ENCODE results near the gene TAF5L.

The TAF5L gene

DNA sequence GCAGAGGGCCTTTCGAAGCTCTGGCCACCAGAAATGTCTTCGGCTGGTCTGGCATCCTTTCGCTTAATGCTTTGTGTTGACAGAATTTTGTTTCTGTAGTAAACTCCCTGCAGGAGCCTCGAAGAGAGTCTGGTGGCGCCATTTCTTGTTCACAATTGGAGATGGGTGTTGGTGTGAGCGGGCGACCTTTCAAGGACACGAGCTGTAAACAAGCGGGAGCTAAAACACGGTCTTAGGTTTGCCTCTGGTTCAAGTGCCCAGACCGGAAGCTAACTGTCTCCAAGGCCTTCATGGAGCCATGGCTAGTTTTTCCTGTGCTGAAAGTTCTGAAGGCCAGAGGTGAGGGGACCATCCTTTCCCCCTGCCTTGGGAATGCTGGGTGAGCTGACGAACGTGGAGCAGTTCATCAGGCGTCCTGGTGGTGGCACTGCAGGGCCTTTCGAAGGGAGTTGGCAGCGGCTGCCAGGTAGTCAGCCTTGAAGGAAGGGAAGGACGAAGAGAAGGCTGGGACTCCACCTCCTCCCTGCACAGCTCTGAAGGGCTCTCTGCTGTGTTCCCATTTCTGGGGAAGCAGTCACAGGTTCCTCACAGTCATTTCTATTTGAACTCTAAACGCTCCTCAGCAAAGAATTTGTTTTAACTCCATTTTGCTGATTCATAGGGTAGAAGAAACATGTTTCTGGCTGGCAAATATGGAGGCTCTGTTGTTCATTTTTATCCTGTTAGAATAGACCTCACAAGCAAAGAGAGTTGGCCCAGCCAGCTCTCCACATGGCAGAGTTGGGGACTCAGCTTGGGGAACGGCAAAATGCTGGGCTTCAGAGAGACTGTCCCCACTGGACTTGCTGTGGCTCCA is 35.3 kb upstream of the TAF5L start:
- no peaks in the 10 kb centered on the region for H3K27me3 ChIP-seq (ENCODE audit: control insufficient read depth in 1 of 2, insufficient read depth in 2 of 2, low read length in 2 of 2)
- H3K4me3 ChIP-seq (ENCODE audit: low read length in 2 of 2) = no peak overlapping the region
- H3K36me3 ChIP-seq (ENCODE audit: control insufficient read depth in 2 of 2, insufficient read depth in 2 of 2, low read length in 2 of 2) = peaks cover 8 to 15% of the 10 kb centered on the region in 2 donors
- H3K9ac ChIP-seq (ENCODE audit: low read length in 2 of 2) = no peak overlapping the region
- H3K4me1 ChIP-seq (ENCODE audit: control insufficient read depth, insufficient read depth, low read length) = peaks cover 23% of the 10 kb centered on the region
- no peaks in the 10 kb centered on the region for H3K9me3 ChIP-seq (ENCODE audit: control insufficient read depth in 2 of 2, low read length in 2 of 2)
- H3K27ac ChIP-seq (ENCODE audit: low read length) = no peak overlapping the region

DNA sequence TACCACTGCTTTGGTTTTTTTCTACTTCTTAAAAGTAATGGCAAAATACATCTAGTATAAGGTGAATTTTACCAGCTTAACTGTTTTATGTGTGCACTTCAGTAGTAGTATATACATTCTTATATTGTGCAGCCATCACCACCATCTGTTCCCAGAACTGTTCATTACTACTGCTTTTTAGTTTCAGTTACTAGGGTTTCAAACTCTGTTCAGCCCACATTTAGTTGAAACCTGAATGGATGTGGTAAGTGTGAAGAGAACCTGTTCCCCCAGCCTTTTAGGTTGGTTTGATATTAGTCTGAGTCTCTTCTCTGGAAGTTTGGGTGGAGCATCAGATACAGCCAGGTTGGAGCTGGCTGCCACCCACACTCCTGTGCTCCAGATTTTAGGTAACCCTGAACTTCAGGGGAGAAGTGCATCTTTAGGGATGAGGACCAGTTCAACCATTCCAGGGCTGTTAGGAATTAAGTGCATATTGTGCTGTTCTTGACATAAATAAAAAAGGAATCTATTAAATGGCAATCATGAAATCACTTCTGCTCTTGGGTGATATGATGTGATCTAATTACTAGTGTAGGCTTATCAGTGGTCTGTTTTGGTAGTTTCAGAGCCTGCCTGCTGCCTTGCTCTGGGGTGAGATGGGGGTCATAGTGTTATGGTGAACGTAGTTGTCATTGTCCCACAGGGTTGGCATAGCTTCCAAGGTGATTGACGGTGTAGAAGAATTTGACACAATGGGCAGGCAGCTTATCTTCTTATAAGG is 32.3 kb upstream of the TAF5L start:
- H3K9me3 ChIP-seq (ENCODE audit: control insufficient read depth in 2 of 2, low read length in 2 of 2) = no peaks in the 10 kb centered on the region
- H3K9ac ChIP-seq (ENCODE audit: low read length in 2 of 2) = no peak overlapping the region
- no peaks in the 10 kb centered on the region for H3K27me3 ChIP-seq (ENCODE audit: control insufficient read depth in 1 of 2, insufficient read depth in 2 of 2, low read length in 2 of 2)
- H3K4me1 ChIP-seq (ENCODE audit: control insufficient read depth, insufficient read depth, low read length) = peaks cover 9% of the 10 kb centered on the region
- no peak overlapping the region for H3K4me3 ChIP-seq (ENCODE audit: low read length in 2 of 2)
- no peak overlapping the region for H3K27ac ChIP-seq (ENCODE audit: low read length)
- H3K36me3 ChIP-seq (ENCODE audit: control insufficient read depth in 2 of 2, insufficient read depth in 2 of 2, low read length in 2 of 2) = peaks cover 20 to 22% of the 10 kb centered on the region in 2 donors

DNA sequence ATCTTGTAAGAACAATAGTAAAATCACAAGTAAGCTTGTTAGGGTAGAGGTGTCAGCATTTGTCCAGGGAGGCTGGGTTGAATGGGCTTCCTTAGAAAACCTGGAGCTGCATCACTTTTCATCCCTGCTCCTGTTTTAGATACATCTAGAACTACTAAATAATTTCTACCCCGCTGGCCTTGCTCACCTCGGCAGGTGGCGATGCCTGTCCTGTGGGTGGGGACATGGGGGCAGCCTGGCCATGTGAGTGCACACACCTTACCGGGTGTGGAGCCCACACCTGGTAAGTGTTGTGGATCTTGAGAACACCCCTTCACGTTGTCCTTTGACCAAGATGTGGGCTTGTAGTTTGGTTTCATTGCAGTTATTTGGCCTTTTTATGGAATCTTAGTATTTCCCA is 29.9 kb upstream of the TAF5L start:
- no peaks in the 10 kb centered on the region for H3K9me3 ChIP-seq (ENCODE audit: control insufficient read depth in 2 of 2, low read length in 2 of 2)
- H3K27ac ChIP-seq (ENCODE audit: low read length) = no peak overlapping the region
- no peaks in the 10 kb centered on the region for H3K4me1 ChIP-seq (ENCODE audit: control insufficient read depth, insufficient read depth, low read length)
- no peak overlapping the region for H3K4me3 ChIP-seq (ENCODE audit: low read length in 2 of 2)
- peaks cover 25 to 30% of the 10 kb centered on the region in 2 donors for H3K36me3 ChIP-seq (ENCODE audit: control insufficient read depth in 2 of 2, insufficient read depth in 2 of 2, low read length in 2 of 2)
- H3K9ac ChIP-seq (ENCODE audit: low read length in 2 of 2) = no peak overlapping the region
- no peaks in the 10 kb centered on the region for H3K27me3 ChIP-seq (ENCODE audit: control insufficient read depth in 1 of 2, insufficient read depth in 2 of 2, low read length in 2 of 2)

DNA sequence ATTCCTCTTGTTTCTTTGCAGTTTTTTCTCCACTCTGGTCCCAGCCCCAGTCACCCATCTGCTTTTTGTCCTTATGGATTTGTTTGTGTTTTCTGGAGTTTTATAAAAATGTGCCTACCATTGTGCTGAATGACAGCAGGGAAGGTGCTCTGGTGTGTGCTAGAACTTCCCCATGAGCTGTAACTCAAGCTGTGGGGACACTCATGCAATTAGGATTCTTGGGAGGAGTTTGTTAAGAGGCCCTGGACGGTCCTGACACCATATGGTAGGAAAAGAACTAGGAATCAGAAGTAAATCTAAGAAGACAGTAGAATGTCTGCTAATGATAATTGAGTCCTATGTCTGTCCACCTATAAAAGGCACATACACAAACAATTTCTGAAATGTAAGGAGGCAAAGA is 27.5 kb upstream of the TAF5L start:
- no peak overlapping the region for H3K27ac ChIP-seq (ENCODE audit: low read length)
- peaks cover 22 to 39% of the 10 kb centered on the region in 2 donors for H3K36me3 ChIP-seq (ENCODE audit: control insufficient read depth in 2 of 2, insufficient read depth in 2 of 2, low read length in 2 of 2)
- no peaks in the 10 kb centered on the region for H3K27me3 ChIP-seq (ENCODE audit: control insufficient read depth in 1 of 2, insufficient read depth in 2 of 2, low read length in 2 of 2)
- H3K4me1 ChIP-seq (ENCODE audit: control insufficient read depth, insufficient read depth, low read length) = no peaks in the 10 kb centered on the region
- no peaks in the 10 kb centered on the region for H3K9me3 ChIP-seq (ENCODE audit: control insufficient read depth in 2 of 2, low read length in 2 of 2)
- no peak overlapping the region for H3K9ac ChIP-seq (ENCODE audit: low read length in 2 of 2)
- H3K4me3 ChIP-seq (ENCODE audit: low read length in 2 of 2) = no peak overlapping the region

DNA sequence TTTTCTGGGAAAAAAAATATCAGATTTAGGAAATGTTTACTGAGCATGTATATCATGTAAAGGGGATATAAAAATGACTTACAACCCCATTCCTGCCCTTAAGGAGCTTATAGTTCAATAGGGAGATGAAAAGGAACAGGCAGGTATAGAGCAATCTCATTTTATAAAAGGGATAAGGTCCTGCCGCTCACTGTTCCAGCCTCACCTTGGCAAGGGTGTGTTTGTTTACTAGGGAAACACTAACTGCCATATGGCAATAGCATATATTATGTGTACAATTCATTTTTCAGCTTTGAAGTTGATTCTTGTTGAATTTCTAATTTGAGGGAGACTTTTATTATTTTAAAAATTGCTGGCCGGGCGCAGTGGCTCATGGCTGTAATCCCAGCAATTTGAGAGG is 25.6 kb upstream of the TAF5L start:
- H3K36me3 ChIP-seq (ENCODE audit: control insufficient read depth in 2 of 2, insufficient read depth in 2 of 2, low read length in 2 of 2) = peaks cover 27 to 50% of the 10 kb centered on the region in 2 donors
- no peaks in the 10 kb centered on the region for H3K27me3 ChIP-seq (ENCODE audit: control insufficient read depth in 1 of 2, insufficient read depth in 2 of 2, low read length in 2 of 2)
- H3K9me3 ChIP-seq (ENCODE audit: control insufficient read depth in 2 of 2, low read length in 2 of 2) = no peaks in the 10 kb centered on the region
- no peaks in the 10 kb centered on the region for H3K4me1 ChIP-seq (ENCODE audit: control insufficient read depth, insufficient read depth, low read length)
- H3K4me3 ChIP-seq (ENCODE audit: low read length in 2 of 2) = no peak overlapping the region
- H3K9ac ChIP-seq (ENCODE audit: low read length in 2 of 2) = no peak overlapping the region
- no peak overlapping the region for H3K27ac ChIP-seq (ENCODE audit: low read length)

DNA sequence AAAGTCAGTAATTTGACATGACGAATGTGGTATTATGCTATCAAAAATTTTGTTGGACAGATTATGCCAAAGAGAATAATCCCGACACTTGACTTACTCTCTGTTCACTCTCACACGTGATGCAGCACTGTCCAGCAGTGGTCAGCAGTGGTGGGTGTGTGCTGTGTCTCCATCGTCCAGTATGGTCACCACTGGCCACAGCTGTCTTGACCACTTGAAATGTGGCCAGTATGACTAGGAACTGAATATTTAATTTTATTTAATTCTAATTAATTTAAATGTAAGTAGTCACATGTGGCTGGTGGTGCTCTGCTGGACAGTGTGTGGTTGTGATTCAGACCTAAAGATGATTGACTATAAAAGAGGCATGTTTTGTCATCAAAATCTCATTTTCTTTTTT is 24.1 kb upstream of the TAF5L start:
- H3K27ac ChIP-seq (ENCODE audit: low read length) = no peak overlapping the region
- peaks cover 27 to 58% of the 10 kb centered on the region in 2 donors for H3K36me3 ChIP-seq (ENCODE audit: control insufficient read depth in 2 of 2, insufficient read depth in 2 of 2, low read length in 2 of 2)
- H3K27me3 ChIP-seq (ENCODE audit: control insufficient read depth in 1 of 2, insufficient read depth in 2 of 2, low read length in 2 of 2) = no peaks in the 10 kb centered on the region
- no peaks in the 10 kb centered on the region for H3K4me1 ChIP-seq (ENCODE audit: control insufficient read depth, insufficient read depth, low read length)
- H3K4me3 ChIP-seq (ENCODE audit: low read length in 2 of 2) = no peak overlapping the region
- H3K9ac ChIP-seq (ENCODE audit: low read length in 2 of 2) = no peak overlapping the region
- H3K9me3 ChIP-seq (ENCODE audit: control insufficient read depth in 2 of 2, low read length in 2 of 2) = no peaks in the 10 kb centered on the region

DNA sequence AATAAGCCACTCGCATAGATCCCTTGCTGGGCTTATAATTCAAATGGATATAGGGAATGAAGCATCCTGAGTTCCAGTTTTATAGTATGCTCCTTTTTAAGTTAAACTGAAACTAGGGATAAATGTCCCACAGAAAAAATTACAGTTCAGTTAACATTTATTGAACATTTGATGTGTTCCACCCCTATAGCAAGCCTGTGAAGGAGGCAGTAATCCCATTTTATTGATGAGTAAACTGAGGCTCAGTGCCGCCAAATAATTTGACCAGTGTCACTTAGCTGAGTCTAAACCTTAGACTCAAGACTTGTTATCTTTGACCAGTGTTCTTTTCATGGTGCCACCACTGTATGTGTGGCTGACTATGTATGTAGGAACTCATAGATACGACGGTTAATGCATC is 22.5 kb upstream of the TAF5L start:
- Histone ChIP-seq H3K27me3 (ENCODE audit: control insufficient read depth in 1 of 2, insufficient read depth in 2 of 2, low read length in 2 of 2) (no peaks in the 10 kb centered on the region), H3K9me3 (ENCODE audit: control insufficient read depth in 2 of 2, low read length in 2 of 2) (no peaks in the 10 kb centered on the region), H3K27ac (ENCODE audit: low read length) (no peak overlapping the region), H3K9ac (ENCODE audit: low read length in 2 of 2) (no peak overlapping the region), H3K4me1 (ENCODE audit: control insufficient read depth, insufficient read depth, low read length) (no peaks in the 10 kb centered on the region), H3K36me3 (ENCODE audit: control insufficient read depth in 2 of 2, insufficient read depth in 2 of 2, low read length in 2 of 2) (peaks cover 27 to 58% of the 10 kb centered on the region in 2 donors), H3K4me3 (ENCODE audit: low read length in 2 of 2) (no peak overlapping the region)

DNA sequence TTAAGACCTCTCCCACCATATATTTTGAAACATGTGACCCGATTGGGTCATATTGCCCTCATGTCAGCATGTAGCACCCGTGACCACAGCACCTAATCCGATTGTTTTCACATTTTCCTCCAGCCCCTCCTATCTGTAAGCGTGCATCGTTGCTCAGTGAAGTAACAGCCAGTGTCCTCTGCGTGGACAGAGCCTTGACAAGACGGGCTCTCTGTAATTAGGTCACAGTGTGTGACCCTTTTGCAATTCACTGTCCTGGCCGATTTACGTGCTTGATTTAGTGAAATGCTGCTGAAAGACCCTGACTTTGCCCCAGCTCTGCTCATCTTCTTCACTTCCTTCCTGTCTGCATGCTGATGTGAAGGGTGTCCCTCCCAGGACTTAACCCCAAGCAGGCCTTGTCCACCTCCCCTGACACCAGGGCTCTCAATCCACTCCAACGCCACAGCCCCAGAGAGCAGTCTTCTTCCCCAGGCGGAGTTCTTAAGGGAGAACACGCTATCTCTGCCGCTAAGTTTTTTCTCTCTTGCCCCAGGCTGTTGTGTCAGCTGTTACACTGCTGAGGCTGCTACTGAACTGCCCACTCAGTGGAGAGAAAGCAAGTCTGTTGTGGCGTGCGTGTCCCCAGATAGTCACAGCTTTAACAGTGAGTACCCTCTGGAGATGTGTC is 19.5 kb upstream of the TAF5L start:
- H3K36me3 ChIP-seq (ENCODE audit: control insufficient read depth in 2 of 2, insufficient read depth in 2 of 2, low read length in 2 of 2) = peaks cover 25 to 53% of the 10 kb centered on the region in 2 donors
- H3K9ac ChIP-seq (ENCODE audit: low read length in 2 of 2) = no peak overlapping the region
- H3K4me3 ChIP-seq (ENCODE audit: low read length in 2 of 2) = no peak overlapping the region
- no peaks in the 10 kb centered on the region for H3K4me1 ChIP-seq (ENCODE audit: control insufficient read depth, insufficient read depth, low read length)
- no peaks in the 10 kb centered on the region for H3K9me3 ChIP-seq (ENCODE audit: control insufficient read depth in 2 of 2, low read length in 2 of 2)
- no peak overlapping the region for H3K27ac ChIP-seq (ENCODE audit: low read length)
- H3K27me3 ChIP-seq (ENCODE audit: control insufficient read depth in 1 of 2, insufficient read depth in 2 of 2, low read length in 2 of 2) = no peaks in the 10 kb centered on the region

DNA sequence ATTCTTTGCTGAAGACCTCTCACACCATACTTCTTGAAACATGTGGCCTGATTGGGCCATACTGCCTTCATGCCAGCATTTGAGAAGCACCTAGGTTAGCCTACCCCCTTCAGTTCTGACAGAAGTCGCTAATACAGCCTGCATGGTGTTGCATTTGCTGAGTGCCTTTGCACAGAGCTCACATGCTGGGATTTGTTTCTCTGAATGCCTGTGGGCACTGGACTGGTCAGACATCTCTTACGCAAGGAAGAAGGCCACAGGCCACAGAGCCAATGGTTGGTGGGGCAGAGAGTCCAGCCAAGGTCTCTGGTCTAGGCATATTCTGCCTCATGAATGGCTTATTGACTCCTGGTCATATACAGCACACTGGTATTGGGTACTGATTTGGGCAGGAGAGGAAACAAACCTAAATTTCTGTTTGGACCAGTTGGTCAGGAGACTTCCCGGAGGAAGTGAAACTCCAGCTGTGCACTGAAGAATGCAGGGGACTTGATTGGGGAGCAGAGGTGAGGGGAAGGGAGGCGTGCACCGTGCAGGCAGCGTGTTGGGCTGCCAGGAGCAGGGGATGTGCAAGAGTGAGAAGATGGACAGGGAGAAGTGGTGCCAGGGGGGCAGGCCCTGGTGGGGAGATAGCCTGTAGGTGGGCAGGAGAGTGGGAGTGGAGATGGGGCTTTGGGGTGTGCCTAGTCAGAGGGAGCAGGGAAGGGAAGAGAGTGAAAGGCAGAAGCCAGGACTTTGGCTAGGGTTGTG is 18.2 kb upstream of the TAF5L start:
- no peak overlapping the region for H3K9ac ChIP-seq (ENCODE audit: low read length in 2 of 2)
- peaks cover 24 to 49% of the 10 kb centered on the region in 2 donors for H3K36me3 ChIP-seq (ENCODE audit: control insufficient read depth in 2 of 2, insufficient read depth in 2 of 2, low read length in 2 of 2)
- no peaks in the 10 kb centered on the region for H3K9me3 ChIP-seq (ENCODE audit: control insufficient read depth in 2 of 2, low read length in 2 of 2)
- no peaks in the 10 kb centered on the region for H3K27me3 ChIP-seq (ENCODE audit: control insufficient read depth in 1 of 2, insufficient read depth in 2 of 2, low read length in 2 of 2)
- H3K27ac ChIP-seq (ENCODE audit: low read length) = no peak overlapping the region
- no peak overlapping the region for H3K4me3 ChIP-seq (ENCODE audit: low read length in 2 of 2)
- no peaks in the 10 kb centered on the region for H3K4me1 ChIP-seq (ENCODE audit: control insufficient read depth, insufficient read depth, low read length)

DNA sequence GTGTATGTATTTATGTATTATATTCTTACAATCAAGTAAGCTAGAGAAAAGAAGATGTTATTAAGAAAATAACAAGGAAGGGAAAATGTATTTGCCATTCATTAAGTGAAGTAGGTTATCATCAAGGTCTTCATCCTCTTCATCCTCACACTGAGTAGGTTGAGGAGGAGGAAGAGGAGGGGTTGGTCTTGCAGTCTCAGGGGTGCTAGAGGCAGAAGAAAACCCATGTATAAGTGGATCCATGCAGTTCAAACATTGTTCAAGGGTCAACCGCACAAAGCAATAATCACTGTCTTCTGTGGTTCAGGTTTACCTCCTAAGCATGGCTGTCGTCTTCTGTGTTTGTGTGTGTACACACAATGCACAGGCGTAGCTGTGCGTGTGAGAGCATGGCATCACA is 17.0 kb upstream of the TAF5L start:
- no peak overlapping the region for H3K27ac ChIP-seq (ENCODE audit: low read length)
- H3K4me3 ChIP-seq (ENCODE audit: low read length in 2 of 2) = no peak overlapping the region
- H3K36me3 ChIP-seq (ENCODE audit: control insufficient read depth in 2 of 2, insufficient read depth in 2 of 2, low read length in 2 of 2) = peaks cover 19 to 45% of the 10 kb centered on the region in 2 donors
- H3K27me3 ChIP-seq (ENCODE audit: control insufficient read depth in 1 of 2, insufficient read depth in 2 of 2, low read length in 2 of 2) = no peaks in the 10 kb centered on the region
- H3K9me3 ChIP-seq (ENCODE audit: control insufficient read depth in 2 of 2, low read length in 2 of 2) = no peaks in the 10 kb centered on the region
- H3K4me1 ChIP-seq (ENCODE audit: control insufficient read depth, insufficient read depth, low read length) = no peaks in the 10 kb centered on the region
- H3K9ac ChIP-seq (ENCODE audit: low read length in 2 of 2) = no peak overlapping the region
